Measurements from ENCODE around the gene KIF17. TPM values are rescaled to one million over a fixed set of nuclear protein-coding genes. Genes with fewer than 3 reads are reported as not detected.

Gene KIF17
- total RNA-seq, 1 donor from 2014 or later = 1.1 TPM

GRCh38 chr1:20696397-20697333, 21.1 kb downstream of the KIF17 start:
- Mint-ChIP-seq H3K27me3 (peaks cover 10% of the 10 kb centered on the region), H3K4me3 (ENCODE audit: low read depth) (peak overlapping the region; percentile 76), H3K27ac (peak overlapping the region; percentile 92), H3K36me3 (ENCODE audit: insufficient read depth) (no peaks in the 10 kb centered on the region), H3K4me1 (ENCODE audit: low read depth) (peaks cover 1% of the 10 kb centered on the region), H3K9me3 (ENCODE audit: low read depth) (no peaks in the 10 kb centered on the region)
- peak; percentile 84 for DNase-seq (ENCODE audit: low spot score, unreplicated experiment)
- TF ChIP-seq CTCF (IDR thresholded peaks at IDR 0.05; ENCODE audit: unreplicated experiment) = peak; percentile 81

- DNase-seq (ENCODE audit: low spot score, unreplicated experiment) = no peak
- no peak overlapping the region for H3K27ac Mint-ChIP-seq
- no peaks in the 10 kb centered on the region for H3K9me3 Mint-ChIP-seq (ENCODE audit: low read depth)
- peaks cover 1% of the 10 kb centered on the region for H3K4me1 Mint-ChIP-seq (ENCODE audit: low read depth)
- peaks cover 10% of the 10 kb centered on the region for H3K27me3 Mint-ChIP-seq
- H3K4me3 Mint-ChIP-seq (ENCODE audit: low read depth) = no peak overlapping the region
- TF ChIP-seq CTCF (IDR thresholded peaks at IDR 0.05; ENCODE audit: unreplicated experiment) = no peak
- H3K36me3 Mint-ChIP-seq (ENCODE audit: insufficient read depth) = no peaks in the 10 kb centered on the region
Observed at GRCh38 chr1:20695515-20695914, 22.3 kb downstream of the KIF17 start.

- peaks cover 1% of the 10 kb centered on the region for H3K4me1 Mint-ChIP-seq (ENCODE audit: low read depth)
- DNase-seq (ENCODE audit: low spot score, unreplicated experiment) = no peak
- no peak for TF ChIP-seq CTCF (IDR thresholded peaks at IDR 0.05; ENCODE audit: unreplicated experiment)
- H3K36me3 Mint-ChIP-seq (ENCODE audit: insufficient read depth) = no peaks in the 10 kb centered on the region
- H3K27ac Mint-ChIP-seq = no peak overlapping the region
- no peak overlapping the region for H3K4me3 Mint-ChIP-seq (ENCODE audit: low read depth)
- peaks cover 7% of the 10 kb centered on the region for H3K27me3 Mint-ChIP-seq
- H3K9me3 Mint-ChIP-seq (ENCODE audit: low read depth) = no peaks in the 10 kb centered on the region
Observed at GRCh38 chr1:20693623-20694022, 24.2 kb downstream of the KIF17 start.

DNA sequence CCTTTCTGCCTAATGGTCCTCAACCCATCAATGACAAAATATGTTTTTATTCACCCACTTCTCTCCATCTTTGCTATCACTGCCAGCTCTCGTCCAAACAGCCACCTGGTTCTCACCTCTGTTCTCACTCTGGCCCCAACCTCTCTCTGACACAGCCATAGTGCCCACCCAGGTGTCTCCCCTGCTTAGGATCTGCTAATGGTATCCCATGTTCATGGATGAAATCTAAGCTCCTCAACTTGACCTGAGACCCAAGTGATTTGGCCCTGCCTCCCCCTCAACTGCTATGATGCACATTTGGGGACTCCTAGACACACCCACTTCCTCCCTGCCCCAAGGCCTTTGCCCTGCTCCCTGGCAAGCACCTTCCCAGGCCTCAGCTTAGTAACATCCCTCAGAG, 25.9 kb downstream of the KIF17 start:
- no peaks in the 10 kb centered on the region for H3K36me3 Mint-ChIP-seq (ENCODE audit: insufficient read depth)
- no peak overlapping the region for H3K4me3 Mint-ChIP-seq (ENCODE audit: low read depth)
- H3K9me3 Mint-ChIP-seq (ENCODE audit: low read depth) = no peaks in the 10 kb centered on the region
- DNase-seq (ENCODE audit: low spot score, unreplicated experiment) = no peak
- no peak for TF ChIP-seq CTCF (IDR thresholded peaks at IDR 0.05; ENCODE audit: unreplicated experiment)
- no peak overlapping the region for H3K27ac Mint-ChIP-seq
- peaks cover 7% of the 10 kb centered on the region for H3K27me3 Mint-ChIP-seq
- no peaks in the 10 kb centered on the region for H3K4me1 Mint-ChIP-seq (ENCODE audit: low read depth)

GRCh38 chr1:20689645-20690056, 28.2 kb downstream of the KIF17 start:
- H3K27ac Mint-ChIP-seq = no peak overlapping the region
- DNase-seq (ENCODE audit: low spot score, unreplicated experiment) = no peak
- H3K27me3 Mint-ChIP-seq = peaks cover 5% of the 10 kb centered on the region
- no peaks in the 10 kb centered on the region for H3K9me3 Mint-ChIP-seq (ENCODE audit: low read depth)
- no peaks in the 10 kb centered on the region for H3K4me1 Mint-ChIP-seq (ENCODE audit: low read depth)
- H3K4me3 Mint-ChIP-seq (ENCODE audit: low read depth) = no peak overlapping the region
- TF ChIP-seq CTCF (IDR thresholded peaks at IDR 0.05; ENCODE audit: unreplicated experiment) = no peak
- no peaks in the 10 kb centered on the region for H3K36me3 Mint-ChIP-seq (ENCODE audit: insufficient read depth)
